GM12878 (cell line): Measurements from ENCODE around the gene EXOSC6. TPM values are rescaled to one million over a fixed set of nuclear protein-coding genes. Genes with fewer than 3 reads are reported as not detected.
A peak's percentile ranks its signal among the peaks of the same experiment; 100 is the strongest.

Source experiments
- ASH2L ChIP-seq: fragments of 300-600, 200-600 bp; sonication (generic); IDR thresholded peaks from 2 replicates; pipeline ENCODE4 v1.6.1; 2017; ENCODE audit warnings: low read depth, mild to moderate bottlenecking, borderline replicate concordance
- BMI1 ChIP-seq: fragments of 450-650 bp; IDR thresholded peaks from 2 replicates; pipeline ENCODE4 v1.6.1; 2016; ENCODE audit warnings: mild to moderate bottlenecking, moderate library complexity, borderline replicate concordance
- BRCA1 ChIP-seq: IDR thresholded peaks from 2 replicates; pipeline ENCODE4 v1.6.1; 2011; ENCODE audit warnings: low read depth, low read length, improper control_type of control experiment
- CBFB ChIP-seq: IDR thresholded peaks from 2 replicates; pipeline ENCODE4 v1.6.1; 2016; ENCODE audit warnings: antibody characterized with exemption, low read depth
- CREM ChIP-seq: IDR thresholded peaks from 2 replicates; pipeline ENCODE4 v1.6.1; 2014; ENCODE audit warnings: antibody characterized with exemption, low read depth
- EP300 ChIP-seq, 2 experiments: fragments of 150-350 bp in 1 of 2; IDR thresholded peaks; 2 replicates each; pipeline ENCODE4 v1.6.1; 2011 to 2012; ENCODE audit warnings: low read depth in 2 of 2, low read length in 2 of 2, borderline replicate concordance in 1 of 2, improper control_type of control experiment in 1 of 2, inconsistent platforms in 1 of 2; ENCODE audit not compliant: control insufficient read depth in 1 of 2
- IKZF1 ChIP-seq: fragments of 450-650 bp; conservative IDR thresholded peaks from 2 replicates; pipeline ENCODE4 v1.6.1; 2017; ENCODE audit warnings: antibody characterized with exemption, mild to moderate bottlenecking
- NFYB ChIP-seq: IDR thresholded peaks from 2 replicates; pipeline ENCODE4 v1.6.1; 2011; ENCODE audit warnings: low read depth, mild to moderate bottlenecking, low read length, improper control_type of control experiment, moderate library complexity; ENCODE audit not compliant: insufficient read depth
- PAX5 ChIP-seq: IDR thresholded peaks from 2 replicates; pipeline ENCODE4 v1.6.1; 2011; ENCODE audit warnings: low read depth, low read length, borderline replicate concordance
- RB1 ChIP-seq: fragments of 450-650 bp; formaldehyde crosslinking; IDR thresholded peaks from 2 replicates; pipeline ENCODE4 v1.6.1; 2017; ENCODE audit warnings: mild to moderate bottlenecking, borderline replicate concordance
- TARDBP ChIP-seq: IDR thresholded peaks from 2 replicates; pipeline ENCODE4 v1.6.1; 2016; ENCODE audit warnings: borderline replicate concordance
- ZBED1 ChIP-seq: IDR thresholded peaks from 2 replicates; pipeline ENCODE4 v1.6.1; 2016; ENCODE audit warnings: borderline replicate concordance
- ZNF384 ChIP-seq: IDR thresholded peaks from 2 replicates; pipeline ENCODE4 v1.6.1; 2012; ENCODE audit warnings: low read depth, mild to moderate bottlenecking, low read length, improper control_type of control experiment, borderline replicate concordance
- ZZZ3 ChIP-seq: IDR thresholded peaks from 2 replicates; pipeline ENCODE4 v1.6.1; 2011; ENCODE audit warnings: low read depth; ENCODE audit not compliant: control insufficient read depth, insufficient read length
- polyA plus RNA-seq, 11 experiments: library from polyadenylated mRNA; depleted of rRNA in 4 of 11; unstranded in 6 of 11; stranded (reverse) in 5 of 11; fragments of >200 nt; fragmentation: Nextera tagmentation in 4 of 11; fragmentation: Illumina TruSeq in 1 of 11; extraction: Ambion mirVana in 4 of 11; extraction: Trizol in 1 of 11; gene quantifications; 1 replicate in 1 of 11; 2 replicates in 10 of 11; pipeline versions ENCODE4 v1.2.1 to v1.2.3, GENCODE V29; 2011 to 2016; ENCODE audit warnings: inconsistent platforms in 2 of 11, missing spikeins in 2 of 11, low read depth in 1 of 11
- total RNA-seq, 4 experiments: library from RNA; depleted of rRNA in 3 of 4; stranded (reverse); fragments of >200 nt in 3 of 4; fragmentation: Illumina TruSeq in 1 of 4; extraction: Trizol in 1 of 4; gene quantifications; 2 replicates each; pipeline versions ENCODE4 v1.2.1 to v1.2.3, GENCODE V29; 2013 to 2021
- TF ChIP-seq, protein P1 (sequence below): fragments of 450-650 bp; IDR thresholded peaks from 2 replicates; pipeline ENCODE4 v1.6.1; 2017; ENCODE audit warnings: mild to moderate bottlenecking, moderate library complexity
- TF ChIP-seq, protein P2 (sequence below): fragments of 450-650 bp; IDR thresholded peaks from 2 replicates; pipeline ENCODE4 v1.6.1; 2017; ENCODE audit warnings: mild to moderate bottlenecking, low read depth, inconsistent platforms; ENCODE audit not compliant: poor library complexity, severe bottlenecking
- TF ChIP-seq, protein P3 (sequence below): fragments of 150-350 bp; IDR thresholded peaks from 2 replicates; pipeline ENCODE4 v1.6.1; 2016; ENCODE audit warnings: low read depth, low read length
- TF ChIP-seq, protein P4 (sequence below): fragments of 450-650 bp; IDR thresholded peaks from 2 replicates; pipeline ENCODE4 v1.6.1; 2016; ENCODE audit warnings: mild to moderate bottlenecking

EXOSC6 gene
- total and polyA plus RNA-seq, 10 of the 15 experiments (the other 5 are each of a cell fraction or from before 2014, with no cell fraction given): 8.2 to 27.5 (median 14.5) TPM

DNA sequence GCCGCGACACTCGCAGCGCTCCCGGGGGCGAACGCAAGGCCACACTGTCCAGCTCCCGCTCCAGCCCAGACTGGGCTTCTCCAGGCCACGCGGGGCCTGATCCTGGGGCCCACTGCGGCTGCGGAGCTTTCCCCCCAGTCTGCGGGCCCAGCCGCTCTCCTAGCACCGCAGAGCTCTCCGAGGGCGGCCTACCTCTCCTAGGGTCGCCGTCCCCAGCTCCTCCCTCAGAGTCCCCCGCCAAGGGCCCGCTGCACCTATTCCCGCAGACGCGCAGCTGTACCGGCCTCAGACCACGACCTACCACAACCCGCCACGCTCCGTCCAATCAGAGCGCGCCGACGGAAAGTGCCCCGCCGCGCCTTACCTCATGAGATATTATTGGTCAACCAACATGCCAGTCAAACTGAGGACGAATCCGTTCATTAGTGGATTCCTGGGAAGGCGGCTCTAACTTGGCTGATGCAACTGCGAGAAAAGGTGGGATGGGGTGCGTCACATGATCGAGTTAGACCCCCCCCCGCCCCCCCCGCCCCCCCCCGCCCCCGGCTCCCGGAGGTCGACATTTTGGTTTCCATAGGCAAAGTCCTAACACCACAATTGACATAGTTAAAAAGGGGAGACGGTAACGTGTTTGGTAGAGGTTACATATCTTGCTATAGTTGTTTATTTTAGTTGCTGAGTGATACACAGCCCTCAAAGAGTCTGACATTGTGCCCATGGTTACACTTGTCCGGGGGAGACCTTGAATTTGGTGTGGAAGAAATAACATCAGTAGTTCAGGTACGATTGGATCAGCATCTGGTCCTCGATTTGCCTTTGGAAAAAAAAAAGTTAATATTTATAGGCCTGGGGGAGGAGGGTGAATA, 37.7 kb upstream of the EXOSC6 start, which contains the start of gene AARS1 (continued):
- TF ChIP-seq, protein P1, sequence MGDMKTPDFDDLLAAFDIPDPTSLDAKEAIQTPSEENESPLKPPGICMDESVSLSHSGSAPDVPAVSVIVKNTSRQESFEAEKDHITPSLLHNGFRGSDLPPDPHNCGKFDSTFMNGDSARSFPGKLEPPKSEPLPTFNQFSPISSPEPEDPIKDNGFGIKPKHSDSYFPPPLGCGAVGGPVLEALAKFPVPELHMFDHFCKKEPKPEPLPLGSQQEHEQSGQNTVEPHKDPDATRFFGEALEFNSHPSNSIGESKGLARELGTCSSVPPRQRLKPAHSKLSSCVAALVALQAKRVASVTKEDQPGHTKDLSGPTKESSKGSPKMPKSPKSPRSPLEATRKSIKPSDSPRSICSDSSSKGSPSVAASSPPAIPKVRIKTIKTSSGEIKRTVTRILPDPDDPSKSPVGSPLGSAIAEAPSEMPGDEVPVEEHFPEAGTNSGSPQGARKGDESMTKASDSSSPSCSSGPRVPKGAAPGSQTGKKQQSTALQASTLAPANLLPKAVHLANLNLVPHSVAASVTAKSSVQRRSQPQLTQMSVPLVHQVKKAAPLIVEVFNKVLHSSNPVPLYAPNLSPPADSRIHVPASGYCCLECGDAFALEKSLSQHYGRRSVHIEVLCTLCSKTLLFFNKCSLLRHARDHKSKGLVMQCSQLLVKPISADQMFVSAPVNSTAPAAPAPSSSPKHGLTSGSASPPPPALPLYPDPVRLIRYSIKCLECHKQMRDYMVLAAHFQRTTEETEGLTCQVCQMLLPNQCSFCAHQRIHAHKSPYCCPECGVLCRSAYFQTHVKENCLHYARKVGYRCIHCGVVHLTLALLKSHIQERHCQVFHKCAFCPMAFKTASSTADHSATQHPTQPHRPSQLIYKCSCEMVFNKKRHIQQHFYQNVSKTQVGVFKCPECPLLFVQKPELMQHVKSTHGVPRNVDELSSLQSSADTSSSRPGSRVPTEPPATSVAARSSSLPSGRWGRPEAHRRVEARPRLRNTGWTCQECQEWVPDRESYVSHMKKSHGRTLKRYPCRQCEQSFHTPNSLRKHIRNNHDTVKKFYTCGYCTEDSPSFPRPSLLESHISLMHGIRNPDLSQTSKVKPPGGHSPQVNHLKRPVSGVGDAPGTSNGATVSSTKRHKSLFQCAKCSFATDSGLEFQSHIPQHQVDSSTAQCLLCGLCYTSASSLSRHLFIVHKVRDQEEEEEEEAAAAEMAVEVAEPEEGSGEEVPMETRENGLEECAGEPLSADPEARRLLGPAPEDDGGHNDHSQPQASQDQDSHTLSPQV: no peak
- TF ChIP-seq, protein P2, sequence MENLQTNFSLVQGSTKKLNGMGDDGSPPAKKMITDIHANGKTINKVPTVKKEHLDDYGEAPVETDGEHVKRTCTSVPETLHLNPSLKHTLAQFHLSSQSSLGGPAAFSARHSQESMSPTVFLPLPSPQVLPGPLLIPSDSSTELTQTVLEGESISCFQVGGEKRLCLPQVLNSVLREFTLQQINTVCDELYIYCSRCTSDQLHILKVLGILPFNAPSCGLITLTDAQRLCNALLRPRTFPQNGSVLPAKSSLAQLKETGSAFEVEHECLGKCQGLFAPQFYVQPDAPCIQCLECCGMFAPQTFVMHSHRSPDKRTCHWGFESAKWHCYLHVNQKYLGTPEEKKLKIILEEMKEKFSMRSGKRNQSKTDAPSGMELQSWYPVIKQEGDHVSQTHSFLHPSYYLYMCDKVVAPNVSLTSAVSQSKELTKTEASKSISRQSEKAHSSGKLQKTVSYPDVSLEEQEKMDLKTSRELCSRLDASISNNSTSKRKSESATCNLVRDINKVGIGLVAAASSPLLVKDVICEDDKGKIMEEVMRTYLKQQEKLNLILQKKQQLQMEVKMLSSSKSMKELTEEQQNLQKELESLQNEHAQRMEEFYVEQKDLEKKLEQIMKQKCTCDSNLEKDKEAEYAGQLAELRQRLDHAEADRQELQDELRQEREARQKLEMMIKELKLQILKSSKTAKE: peak; percentile 48
- TF ChIP-seq ZNF384: no peak
- TF ChIP-seq EP300 (IDR thresholded peaks at IDR 0.05; ENCODE audit: borderline replicate concordance in 1 of 2, control insufficient read depth in 1 of 2, low read depth in 2 of 2, low read length in 2 of 2): no peak
- peak; percentile 83 for TF ChIP-seq IKZF1
- peak; percentile 50; the same call in 1 of the 2 replicates for TF ChIP-seq RB1
- no peak for TF ChIP-seq ASH2L
- TF ChIP-seq, protein P3, sequence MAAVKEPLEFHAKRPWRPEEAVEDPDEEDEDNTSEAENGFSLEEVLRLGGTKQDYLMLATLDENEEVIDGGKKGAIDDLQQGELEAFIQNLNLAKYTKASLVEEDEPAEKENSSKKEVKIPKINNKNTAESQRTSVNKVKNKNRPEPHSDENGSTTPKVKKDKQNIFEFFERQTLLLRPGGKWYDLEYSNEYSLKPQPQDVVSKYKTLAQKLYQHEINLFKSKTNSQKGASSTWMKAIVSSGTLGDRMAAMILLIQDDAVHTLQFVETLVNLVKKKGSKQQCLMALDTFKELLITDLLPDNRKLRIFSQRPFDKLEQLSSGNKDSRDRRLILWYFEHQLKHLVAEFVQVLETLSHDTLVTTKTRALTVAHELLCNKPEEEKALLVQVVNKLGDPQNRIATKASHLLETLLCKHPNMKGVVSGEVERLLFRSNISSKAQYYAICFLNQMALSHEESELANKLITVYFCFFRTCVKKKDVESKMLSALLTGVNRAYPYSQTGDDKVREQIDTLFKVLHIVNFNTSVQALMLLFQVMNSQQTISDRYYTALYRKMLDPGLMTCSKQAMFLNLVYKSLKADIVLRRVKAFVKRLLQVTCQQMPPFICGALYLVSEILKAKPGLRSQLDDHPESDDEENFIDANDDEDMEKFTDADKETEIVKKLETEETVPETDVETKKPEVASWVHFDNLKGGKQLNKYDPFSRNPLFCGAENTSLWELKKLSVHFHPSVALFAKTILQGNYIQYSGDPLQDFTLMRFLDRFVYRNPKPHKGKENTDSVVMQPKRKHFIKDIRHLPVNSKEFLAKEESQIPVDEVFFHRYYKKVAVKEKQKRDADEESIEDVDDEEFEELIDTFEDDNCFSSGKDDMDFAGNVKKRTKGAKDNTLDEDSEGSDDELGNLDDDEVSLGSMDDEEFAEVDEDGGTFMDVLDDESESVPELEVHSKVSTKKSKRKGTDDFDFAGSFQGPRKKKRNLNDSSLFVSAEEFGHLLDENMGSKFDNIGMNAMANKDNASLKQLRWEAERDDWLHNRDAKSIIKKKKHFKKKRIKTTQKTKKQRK: peak; percentile 54; the same call in 1 of the 2 replicates
- TF ChIP-seq NFYB: peak; percentile 96
- peak; percentile 86 for TF ChIP-seq CBFB
- peak; percentile 81 for TF ChIP-seq CREM
- TF ChIP-seq, protein P4, sequence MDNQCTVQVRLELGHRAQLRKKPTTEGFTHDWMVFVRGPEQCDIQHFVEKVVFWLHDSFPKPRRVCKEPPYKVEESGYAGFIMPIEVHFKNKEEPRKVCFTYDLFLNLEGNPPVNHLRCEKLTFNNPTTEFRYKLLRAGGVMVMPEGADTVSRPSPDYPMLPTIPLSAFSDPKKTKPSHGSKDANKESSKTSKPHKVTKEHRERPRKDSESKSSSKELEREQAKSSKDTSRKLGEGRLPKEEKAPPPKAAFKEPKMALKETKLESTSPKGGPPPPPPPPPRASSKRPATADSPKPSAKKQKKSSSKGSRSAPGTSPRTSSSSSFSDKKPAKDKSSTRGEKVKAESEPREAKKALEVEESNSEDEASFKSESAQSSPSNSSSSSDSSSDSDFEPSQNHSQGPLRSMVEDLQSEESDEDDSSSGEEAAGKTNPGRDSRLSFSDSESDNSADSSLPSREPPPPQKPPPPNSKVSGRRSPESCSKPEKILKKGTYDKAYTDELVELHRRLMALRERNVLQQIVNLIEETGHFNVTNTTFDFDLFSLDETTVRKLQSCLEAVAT: peak; percentile 22; the same call in 1 of the 2 replicates
- no peak for TF ChIP-seq ZBED1
- no peak for TF ChIP-seq BMI1
- TF ChIP-seq ZZZ3: no peak
- TF ChIP-seq PAX5: no peak
- no peak for TF ChIP-seq BRCA1
- no peak for TF ChIP-seq TARDBP
